Left hindlimb (tissue), 1 donor: ENCODE results near the gene GLRX5.
A peak's percentile ranks its signal among the peaks of the same experiment; 100 is the strongest.

Experiments
- DNase-seq: peaks from one replicate; pipeline ENCODE4 v3.0.0-alpha.2; 2018

The GLRX5 gene

DNA sequence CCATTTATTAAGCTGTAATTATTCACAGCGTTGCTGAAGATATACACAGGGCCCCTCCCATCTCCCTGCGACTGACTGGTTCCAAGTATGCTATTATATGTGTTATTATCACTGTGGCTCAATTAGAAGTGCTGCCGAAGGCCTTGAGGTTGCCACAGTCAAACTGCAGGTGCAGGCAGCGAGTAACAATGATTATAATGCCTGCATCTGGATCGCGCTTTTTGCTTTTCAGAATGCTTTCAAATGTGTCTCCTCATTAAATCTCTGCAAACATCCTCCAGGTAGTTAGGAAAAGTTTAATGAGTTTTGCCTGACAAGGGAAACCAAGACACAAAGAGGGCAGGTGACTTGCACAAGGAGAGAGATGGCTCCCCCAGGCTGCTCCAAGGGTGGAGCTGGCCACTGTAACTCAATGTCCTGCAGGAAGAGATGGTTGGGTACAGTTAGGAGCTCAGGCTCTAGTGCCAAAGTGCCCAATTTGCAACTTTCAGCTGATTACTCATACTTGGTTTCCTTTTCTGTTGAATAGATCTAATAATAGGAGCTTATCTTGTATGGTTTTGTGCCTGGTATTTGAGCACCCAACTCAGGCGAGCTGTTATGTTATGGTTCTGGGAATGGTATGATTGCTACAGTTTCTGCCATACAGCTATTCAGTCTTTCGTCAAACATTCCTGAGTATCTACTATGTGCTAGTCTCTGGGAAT, 16.7 kb upstream of the GLRX5 start:
- DNase-seq: no peak

DNA sequence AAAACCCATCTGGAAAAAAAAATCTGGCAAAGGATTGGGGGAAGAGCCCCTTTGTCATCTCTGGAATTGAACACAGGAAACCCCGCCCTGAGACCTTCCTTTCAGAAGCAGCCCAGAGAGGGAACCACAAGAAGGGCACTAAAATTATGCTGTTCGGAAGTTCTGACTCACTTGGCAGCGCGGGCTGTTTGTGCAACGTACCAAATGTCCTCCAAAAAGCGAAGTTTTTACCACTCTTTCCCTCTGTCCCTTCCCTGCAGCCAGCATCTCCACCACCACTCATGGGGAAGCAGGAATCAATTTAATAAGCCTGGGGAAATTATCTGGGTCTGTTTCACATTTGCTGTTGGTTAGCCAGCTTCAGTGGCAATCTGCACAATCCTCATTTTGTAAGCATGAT, 15.2 kb upstream of the GLRX5 start:
- DNase-seq: peak; percentile 71

DNA sequence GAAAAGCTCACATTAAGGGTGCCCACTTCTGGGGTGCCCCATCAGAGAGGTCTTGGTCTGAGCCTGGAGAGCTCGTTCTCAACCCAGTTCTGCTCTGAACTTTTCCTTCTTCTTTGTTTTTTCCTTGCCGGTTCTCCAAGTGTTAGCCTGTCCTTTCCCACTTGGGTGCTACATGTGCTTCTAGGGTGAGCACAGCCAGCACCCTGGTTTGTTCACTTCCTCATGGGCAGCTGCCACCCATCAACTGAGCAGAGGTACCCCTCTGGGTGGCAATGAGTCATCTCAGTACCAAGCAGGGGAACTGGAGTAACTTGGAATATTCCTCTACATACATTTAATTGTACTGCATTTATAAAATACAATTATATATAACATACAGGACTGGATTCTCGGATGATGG, 14.5 kb upstream of the GLRX5 start:
- DNase-seq: no peak

DNA sequence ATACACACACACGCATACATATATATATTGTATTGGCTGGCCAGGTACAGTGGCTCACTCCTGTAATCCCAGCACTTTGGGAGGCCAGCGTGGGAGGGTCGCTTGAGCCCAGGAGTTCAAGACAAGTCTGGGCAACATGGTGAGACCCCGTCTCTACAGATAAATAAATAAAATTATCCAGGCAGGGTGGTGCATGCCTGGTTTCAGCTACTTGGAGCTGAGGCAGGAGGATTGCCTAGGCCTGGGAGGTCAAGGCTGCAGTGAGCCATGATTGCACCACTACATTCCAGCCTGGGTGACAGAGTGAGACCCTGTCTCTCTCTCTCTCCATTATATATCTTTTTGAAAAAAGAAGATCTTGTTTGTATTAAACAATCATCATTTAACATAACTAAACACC, 13.8 kb upstream of the GLRX5 start:
- no peak for DNase-seq

DNA sequence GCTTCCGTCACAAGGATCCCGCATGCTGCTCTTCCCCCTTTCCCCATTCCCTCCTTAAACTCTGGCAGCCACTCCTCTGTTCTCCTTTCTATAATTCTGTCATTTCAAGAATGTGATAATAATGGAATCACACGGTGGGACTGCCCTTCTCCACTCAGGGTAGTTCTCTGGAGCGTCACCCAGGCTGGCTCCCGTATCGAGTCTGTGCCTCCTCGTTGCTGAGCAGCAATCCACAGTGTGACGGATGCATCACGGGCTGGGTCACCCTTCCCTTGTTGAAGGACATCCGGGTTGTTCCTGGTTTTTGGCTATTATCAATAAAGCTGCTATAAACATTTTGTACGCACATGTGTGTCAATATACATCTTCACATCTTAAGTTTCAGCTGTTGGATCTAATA, 12.7 kb upstream of the GLRX5 start:
- DNase-seq: no peak

DNA sequence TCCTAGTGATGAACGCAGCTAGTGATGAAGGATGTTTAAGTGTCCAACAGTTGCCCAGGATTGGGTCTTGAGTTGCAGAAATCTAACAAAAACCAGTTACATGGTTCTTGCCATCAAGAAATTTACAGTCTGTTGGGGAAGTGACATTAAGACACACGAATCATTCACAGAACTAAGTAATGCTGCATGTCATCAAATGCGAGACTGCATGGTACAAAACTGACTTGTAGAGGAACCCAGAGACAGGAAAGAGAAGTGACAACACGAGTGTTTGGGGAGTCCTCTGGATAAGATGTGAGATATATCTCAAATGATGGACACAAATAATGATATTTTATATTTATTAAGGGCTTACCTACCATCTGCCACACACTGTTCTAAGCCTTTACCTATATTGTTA, 12.3 kb upstream of the GLRX5 start:
- DNase-seq: no peak

DNA sequence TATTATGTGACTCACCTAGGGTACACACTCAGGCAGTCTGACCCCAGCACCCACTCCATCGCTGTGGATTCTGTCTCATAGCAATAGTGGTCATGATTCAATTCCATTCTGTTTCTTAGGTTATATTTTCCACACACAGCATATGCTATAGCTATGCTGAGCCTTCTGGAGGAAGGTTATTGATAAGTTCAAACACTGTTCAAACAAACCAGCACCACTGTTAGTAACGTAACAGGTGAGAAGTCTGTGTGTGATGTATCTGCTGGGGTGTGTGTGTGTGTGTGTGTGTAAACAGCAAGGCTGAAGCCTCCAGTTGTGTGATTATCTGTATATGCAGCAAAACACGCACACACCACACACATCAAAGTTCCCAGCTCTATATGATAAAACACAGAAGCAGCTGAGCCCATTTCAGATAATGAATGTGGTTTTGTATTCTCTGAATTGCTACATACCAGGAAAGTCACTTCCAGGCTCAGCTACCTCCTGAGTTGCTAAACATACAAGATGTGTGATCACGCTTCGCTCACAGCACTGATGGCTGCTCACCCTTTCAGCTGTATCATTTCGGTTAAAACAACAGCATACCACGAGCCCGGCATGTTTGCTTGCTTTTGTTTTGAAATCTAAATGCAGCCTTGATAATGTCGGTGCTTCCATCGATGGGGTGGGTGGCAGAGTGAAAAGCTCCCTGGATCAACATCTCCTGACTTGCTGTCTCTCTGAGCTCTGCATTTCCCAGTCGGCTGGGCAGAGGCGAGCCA, 11.6 kb upstream of the GLRX5 start:
- DNase-seq: no peak

DNA sequence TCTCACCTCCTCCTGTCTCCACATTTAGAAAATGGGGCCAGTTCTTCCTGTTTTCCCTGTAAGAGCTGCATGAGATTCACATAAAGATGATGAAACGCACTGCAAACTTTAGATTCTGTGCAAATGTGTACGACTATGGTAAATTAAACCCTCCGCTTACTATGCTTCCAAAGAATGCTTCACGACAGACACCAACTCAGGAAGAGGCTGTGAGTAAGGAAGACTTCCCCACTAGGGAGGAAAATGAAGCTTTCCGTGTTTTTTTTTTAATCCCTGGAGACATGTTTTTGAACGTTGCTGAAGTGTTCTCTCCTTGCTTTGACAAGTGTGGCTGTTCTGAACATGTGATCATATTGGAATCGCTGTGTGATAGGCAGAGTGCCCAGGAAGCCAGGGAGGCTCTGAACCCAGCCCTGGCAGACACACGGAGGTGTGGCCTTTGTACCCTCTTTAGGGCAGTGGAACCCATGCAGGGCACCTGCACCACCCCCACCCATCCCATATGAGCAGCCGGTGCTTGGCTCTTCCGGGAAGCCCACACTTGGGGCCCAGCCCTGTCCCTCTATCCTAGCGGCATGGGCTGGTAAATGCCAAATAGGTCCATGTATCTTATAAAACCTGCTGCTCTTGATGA, 10.9 kb upstream of the GLRX5 start:
- no peak for DNase-seq

DNA sequence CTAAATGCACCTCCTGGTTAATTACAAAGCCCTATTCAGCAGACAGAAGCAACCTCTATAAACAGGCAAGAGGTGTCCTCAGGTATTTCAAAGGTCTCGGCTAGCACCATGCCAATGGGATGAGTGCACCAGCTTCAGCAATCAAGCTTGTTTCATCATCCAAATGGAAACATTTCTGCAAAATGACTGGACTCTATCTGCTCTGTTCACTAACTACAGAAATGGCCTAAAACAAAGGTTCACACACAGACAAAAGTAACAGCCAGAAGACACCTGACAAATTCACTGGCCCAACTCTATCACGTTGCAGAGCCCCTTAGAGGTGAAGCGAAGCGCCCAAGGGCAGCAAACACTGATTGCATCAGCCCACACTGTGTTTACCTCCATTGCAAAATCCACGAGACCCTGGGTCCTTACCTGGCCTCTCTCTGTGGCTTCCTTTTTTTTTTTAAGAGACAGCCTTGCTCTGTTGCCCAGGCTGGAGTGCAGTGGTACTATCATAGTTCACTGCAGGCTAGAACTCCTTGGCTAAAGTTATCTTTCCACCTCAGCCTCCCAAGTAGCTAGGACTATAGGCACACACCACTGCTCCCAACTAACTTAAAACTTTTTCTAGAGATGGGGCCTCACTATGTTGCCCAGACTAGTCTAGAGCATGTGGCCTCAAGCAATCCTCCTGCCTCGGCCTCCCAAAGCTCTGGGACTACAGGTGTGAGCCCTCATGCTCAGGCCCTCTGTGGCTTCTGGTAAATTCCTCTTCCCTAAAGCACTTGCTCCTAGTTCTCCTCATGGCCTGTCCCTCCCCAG, 9.9 kb upstream of the GLRX5 start:
- DNase-seq: no peak

DNA sequence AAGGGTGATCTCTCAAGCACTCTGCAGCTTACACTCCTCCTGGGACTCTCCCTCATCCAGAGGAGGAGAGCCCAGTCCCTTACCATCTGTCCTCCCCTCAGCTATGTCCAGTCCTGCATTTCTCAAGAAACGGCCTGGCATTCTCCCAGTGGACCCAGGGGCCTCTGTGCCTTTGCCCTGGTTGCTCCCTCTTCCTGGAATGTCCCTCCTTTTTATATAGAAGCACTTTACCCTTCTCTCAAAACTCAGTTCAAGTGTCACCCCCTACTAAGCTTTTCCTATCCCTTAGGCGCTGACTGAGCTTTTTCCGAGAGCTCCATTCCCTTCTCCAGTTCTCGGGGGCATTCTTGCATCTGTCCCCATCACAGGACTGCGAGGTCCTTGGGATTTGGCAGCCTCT, 8.9 kb upstream of the GLRX5 start:
- DNase-seq: no peak

DNA sequence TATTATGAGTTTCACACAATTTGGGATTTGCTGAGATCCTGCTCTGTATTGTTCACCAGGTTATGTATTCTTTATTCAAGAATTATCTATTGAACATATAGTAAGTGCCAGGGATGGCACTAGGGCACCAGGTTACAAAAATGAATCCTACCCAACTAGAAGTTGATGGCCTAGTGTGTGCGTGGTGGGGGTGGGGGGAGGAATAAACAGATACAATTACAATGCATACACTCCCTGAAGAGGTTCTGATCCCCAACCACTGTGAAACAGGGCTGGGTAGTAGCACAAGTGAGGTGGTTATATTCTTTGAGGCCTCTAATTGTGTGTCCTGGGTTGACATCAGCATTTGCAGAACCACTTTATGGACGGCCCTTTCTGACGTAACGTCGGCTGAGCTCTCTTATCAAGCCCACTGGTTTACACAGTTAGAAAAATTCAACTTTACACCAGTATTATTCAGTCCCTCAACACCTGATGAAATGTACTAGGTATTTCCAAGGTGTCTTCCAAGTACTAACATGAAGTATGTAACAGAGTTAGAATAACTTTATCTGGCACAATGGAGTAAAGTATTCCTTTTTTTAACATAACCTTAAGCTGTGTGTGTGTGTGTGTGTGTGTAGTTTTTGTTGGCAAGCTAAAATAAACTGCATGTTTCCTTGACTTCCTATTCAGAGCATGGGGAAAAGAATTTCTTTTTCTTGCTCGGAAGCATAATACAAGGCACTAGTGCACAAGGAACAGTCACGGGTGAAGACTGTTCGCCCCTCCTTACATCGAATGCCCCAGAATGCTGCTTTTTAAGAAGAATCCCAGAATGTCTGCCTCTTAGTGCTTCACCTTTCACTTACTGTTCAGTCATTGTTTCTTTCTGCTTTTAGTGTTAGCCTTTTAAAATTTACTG, 8.1 kb upstream of the GLRX5 start:
- DNase-seq: no peak

DNA sequence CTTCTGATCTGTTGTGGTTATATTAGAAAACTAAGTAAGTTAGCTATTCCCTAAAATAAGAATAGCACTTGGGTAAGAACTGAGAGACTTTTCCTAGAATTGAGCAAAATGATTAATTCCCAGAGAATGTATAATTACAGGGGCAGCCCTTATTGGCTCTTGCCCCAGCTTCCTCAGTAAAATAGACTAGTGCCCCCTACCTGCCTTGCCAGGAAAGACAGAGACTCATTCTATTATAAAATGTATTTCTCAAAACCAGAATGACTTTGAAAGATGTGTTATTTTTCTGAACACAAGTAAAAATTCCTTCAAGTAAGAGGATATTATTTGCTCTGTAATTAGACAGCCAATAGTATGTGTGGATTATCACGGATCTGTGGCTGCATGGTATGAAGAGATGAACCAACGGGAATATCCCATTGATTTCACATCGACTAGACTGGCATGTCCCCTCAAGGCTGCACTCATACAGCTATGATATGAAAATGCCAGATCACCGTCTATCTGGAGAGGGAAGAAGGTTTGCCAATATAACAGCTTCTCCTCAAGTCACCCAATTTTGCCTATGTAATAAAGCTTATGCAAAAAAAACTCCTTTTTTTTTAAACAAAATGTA, 7.4 kb upstream of the GLRX5 start:
- DNase-seq: no peak

DNA sequence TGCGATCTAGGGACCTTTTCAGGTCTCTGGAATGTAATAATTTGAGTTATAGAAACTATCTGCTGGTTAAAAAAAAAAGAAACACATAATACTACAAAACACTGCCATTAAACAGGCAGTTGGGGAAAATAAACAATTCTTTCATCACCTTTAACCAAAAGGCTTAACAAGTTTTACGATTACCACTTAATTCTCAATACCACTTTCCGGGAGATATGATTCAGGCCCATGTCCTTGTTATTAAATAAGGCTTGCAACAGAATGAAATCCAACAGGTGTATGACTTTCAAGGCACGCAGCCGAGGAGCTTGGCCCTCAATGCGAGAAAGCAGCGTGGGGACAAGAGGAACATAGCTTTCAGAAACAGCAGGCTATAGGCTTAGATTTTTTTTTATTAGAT, 5.6 kb upstream of the GLRX5 start:
- DNase-seq: no peak

DNA sequence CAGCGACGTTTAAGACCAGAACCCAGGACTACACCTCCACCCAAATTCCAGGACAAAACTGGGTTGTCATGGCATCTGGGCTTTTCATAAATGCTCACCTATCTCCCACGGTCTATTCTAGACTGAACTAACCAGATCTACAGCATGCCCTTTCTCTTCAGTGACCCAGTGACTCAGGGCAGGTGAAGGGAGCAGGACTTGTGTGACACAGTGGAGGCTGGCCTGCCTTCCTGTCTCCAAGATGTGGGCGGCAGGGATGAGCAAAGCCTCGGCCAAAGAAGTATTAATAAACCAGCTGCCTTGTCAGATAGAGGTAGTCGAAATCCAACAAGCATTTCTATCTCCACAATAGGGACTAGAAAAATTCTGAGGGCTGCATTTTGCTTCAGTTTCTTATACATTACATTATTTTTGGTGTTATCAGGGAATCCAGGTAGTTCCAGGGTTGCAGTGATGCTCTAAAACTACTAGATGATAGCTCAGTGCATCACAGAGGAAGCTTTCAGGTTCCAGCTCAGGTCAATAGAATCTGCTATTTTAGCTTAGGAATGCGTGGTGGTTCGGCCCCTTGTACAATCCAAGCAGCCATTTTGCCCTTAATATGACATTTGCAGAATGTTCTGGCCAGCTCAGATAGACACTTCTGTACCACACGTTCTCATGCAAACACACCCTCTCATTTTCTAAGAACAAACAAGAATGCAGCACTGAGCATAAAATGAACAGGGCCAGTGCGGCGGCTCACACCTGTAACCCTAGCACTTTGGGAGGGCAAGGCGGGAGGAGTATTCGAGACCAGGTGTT, 4.2 kb upstream of the GLRX5 start:
- no peak for DNase-seq

DNA sequence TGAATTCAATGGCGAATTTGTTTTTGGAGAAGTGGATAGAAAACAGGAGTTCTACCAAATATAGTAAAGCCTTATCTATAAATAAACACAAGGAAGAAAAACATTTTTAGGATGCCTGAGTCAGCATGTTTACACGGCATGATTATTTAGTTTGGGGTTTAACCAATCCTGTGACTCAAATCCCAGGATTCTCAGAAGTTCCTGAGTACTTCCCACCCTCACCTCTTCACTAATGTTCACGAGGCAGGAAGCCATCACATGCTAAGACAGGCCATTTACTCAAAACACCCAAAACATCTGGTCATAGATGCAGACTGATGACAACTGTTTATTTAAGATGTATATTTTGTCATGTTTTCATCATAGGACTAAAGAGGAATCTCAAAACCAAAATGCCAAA, 3.4 kb upstream of the GLRX5 start:
- no peak for DNase-seq

DNA sequence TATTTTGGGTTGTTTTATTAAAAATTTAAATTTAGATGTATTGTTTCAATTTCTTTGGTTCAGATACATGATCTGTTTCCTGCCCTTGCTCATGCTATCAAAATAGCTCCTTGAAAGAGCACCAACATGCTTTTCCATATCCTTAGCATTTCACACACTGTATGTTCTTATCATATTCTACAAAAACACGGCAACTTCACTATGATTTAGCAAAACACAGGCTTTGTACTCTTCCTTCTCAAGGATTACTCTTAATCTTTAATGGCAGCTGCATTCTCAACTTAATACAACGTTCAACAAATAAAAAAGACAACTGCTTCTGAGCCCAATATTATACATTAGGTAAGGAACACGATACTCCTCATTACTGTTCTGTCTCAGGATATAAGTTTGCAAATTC, 2.9 kb upstream of the GLRX5 start:
- no peak for DNase-seq

DNA sequence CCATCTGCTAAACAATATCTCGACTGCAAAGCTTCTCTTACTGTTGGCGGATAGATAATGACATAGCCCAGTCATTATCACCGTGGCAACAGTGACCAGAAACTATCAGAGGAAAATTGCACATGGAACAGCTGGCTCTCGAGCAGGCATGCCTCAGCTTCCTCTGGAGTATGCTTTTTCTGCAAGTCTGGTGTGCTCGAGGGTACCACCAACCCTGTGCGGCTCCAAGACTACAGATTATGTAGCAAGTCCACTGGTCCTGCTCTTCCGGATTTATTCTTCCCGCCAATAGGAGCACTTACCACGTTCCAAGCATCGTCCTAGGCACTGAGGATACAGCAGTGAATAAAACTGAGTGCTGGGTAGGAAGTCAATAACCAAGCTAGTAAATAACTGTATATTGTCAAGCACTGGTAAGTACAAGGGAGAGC, 1.4 kb upstream of the GLRX5 start:
- DNase-seq: no peak

DNA sequence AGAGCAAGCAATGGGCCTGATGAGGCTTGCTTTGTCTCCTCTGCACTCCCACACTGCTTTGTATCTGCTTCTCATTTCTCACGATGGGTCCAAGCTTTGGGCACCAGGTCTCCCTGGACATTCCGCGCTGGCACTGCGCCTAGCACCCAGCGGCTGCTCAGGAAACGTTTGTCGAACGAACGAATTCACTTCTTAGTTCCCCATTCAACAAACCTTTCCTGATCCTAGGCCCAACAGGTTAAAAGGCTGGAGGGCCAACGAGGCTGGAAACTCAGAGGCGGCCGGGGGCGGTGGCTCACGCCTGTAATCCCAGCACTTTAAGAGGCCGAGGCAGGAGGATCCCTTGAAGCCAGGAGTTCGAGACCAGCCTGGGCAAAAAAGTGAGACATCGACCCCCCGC, 1.0 kb upstream of the GLRX5 start:
- no peak for DNase-seq

DNA sequence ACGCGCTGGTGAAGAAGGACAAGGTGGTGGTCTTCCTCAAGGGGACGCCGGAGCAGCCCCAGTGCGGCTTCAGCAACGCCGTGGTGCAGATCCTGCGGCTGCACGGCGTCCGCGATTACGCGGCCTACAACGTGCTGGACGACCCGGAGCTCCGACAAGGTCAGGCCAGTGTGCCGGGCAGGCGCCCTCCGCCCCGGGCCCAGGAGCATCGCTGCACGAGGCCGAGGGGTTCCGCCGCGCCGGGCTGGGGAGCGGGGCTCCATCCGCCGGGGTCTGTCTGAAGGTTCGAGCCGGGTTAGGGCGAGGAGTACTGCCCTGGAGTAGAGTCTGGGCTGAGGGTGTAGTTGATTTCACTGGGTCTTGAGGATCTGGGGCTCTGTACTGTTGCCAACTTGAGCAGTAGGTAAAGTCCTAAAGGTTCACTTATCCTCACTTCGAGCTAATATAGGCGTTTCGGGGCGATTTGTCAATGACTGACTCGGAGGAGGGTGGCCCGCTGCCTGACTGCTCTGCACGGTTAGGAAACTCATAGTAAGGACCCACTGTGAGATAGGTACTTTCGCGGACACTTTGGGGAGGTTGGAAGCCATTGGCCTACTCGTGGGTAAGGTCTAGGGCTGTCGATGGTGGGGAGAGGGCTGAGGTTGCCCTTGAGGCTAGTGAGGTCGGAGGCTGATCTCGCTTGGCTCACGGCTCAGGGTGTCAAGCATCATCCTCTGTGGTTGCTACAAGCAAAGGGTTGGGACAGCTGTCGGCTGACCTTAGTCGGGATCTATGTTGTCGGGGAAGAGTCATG, 574 bp downstream of the GLRX5 start:
- no peak for DNase-seq

DNA sequence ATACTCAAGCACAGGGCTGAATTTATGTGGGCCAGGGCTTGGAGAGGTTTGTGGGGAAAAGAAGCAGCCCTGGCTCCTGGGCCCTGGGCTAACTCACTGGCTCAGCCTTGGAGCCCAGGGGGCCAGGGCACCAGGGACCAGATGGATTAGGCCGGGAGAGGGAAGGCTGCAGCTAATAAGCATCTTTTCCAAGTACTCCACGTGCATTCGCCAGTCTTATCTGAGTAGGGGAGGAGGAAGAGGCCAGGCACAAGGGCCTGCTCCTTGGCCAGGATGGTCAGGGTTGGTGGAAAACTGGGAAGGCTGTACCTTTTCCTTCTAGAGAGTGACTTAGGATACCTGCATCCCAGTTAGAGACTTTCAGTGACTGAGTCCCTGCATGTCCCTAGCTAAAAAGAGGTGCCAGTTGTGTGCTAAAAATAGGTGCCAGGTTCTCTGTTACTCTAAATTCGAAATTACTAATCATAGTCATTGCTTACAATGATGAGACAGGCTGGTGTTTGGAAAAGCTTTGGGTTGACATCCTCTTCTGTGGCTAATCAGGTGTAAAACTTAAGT, 1.3 kb downstream of the GLRX5 start:
- no peak for DNase-seq
